Occipital lobe (tissue), 2 donors: ENCODE results near the gene LENG8. TPM values are rescaled to one million over a fixed set of nuclear protein-coding genes. Genes with fewer than 3 reads are reported as not detected.

Experiments used
- DNase-seq: peaks from one replicate; lab custom pipeline; 2025; lab: John Stamatoyannopoulos, UW
- total RNA-seq: library from RNA; depleted of rRNA; stranded (reverse); fragments of >200 nt; gene quantifications from one replicate; pipeline ENCODE4 v1.2.3, GENCODE V29; 2014

Gene LENG8
- 14.5 TPM for total RNA-seq

GRCh38 chr19:54448774-54449700, at the start of gene LENG8:
Gene LENG8 (plus strand): TSS chr19:54449199. CDS start chr19:54451345, 2,146 bp downstream.
- DNase-seq = peak; percentile 96

- no peak for DNase-seq
Observed at GRCh38 chr19:54400913-54401312, 48.1 kb upstream of the LENG8 start.

GRCh38 chr19:54403054-54403453, 45.9 kb upstream of the LENG8 start:
- DNase-seq = no peak

- no peak for DNase-seq
Observed at GRCh38 chr19:54405628-54406027, 43.4 kb upstream of the LENG8 start.

GRCh38 chr19:54407780-54408179, 41.2 kb upstream of the LENG8 start:
- no peak for DNase-seq

- DNase-seq = no peak
Observed at GRCh38 chr19:54408456-54409026, 40.5 kb upstream of the LENG8 start.

GRCh38 chr19:54411033-54411432, 38.0 kb upstream of the LENG8 start:
- no peak for DNase-seq

- no peak for DNase-seq
Observed at GRCh38 chr19:54412877-54413276, 36.1 kb upstream of the LENG8 start.

- no peak for DNase-seq
Observed at GRCh38 chr19:54414156-54414555, 34.8 kb upstream of the LENG8 start.

GRCh38 chr19:54415208-54415900, 33.6 kb upstream of the LENG8 start, which contains the start of gene TTYH1:
Gene TTYH1 (plus strand): TSS chr19:54415464. CDS start chr19:54415553, 89 bp downstream.
- DNase-seq = no peak

- DNase-seq = no peak
Observed at GRCh38 chr19:54415901-54416673, 32.9 kb upstream of the LENG8 start.

- DNase-seq = no peak
Observed at GRCh38 chr19:54416695-54417491, 32.1 kb upstream of the LENG8 start.

- DNase-seq = no peak
Observed at GRCh38 chr19:54418030-54418929, 30.7 kb upstream of the LENG8 start.

GRCh38 chr19:54418930-54419800, 29.8 kb upstream of the LENG8 start:
- DNase-seq = no peak

- no peak for DNase-seq
Observed at GRCh38 chr19:54420068-54420382, 29.0 kb upstream of the LENG8 start.

- DNase-seq = peak; percentile 92
Observed at GRCh38 chr19:54420383-54421168, 28.4 kb upstream of the LENG8 start.

- no peak for DNase-seq
Observed at GRCh38 chr19:54421169-54421516, 27.9 kb upstream of the LENG8 start.

GRCh38 chr19:54421521-54421920, 27.5 kb upstream of the LENG8 start:
- DNase-seq = no peak
